ENCODE measurements around the gene DIAPH3.

The DIAPH3 gene

GRCh38 chr13:60155978-60156377 is 7.8 kb downstream of the DIAPH3 start:
- DNase-seq: no peak

- DNase-seq: no peak
Measured at GRCh38 chr13:60152904-60153303, 10.8 kb downstream of the DIAPH3 start.

- DNase-seq: no peak
Measured at GRCh38 chr13:60152114-60152513, 11.6 kb downstream of the DIAPH3 start.

GRCh38 chr13:60150538-60150937 is 13.2 kb downstream of the DIAPH3 start:
- DNase-seq: no peak

- no peak for DNase-seq
Measured at GRCh38 chr13:60148918-60149317, 14.8 kb downstream of the DIAPH3 start.

- no peak for DNase-seq
Measured at GRCh38 chr13:60147361-60147760, 16.4 kb downstream of the DIAPH3 start.

GRCh38 chr13:60146471-60146870 is 17.3 kb downstream of the DIAPH3 start:
- no peak for DNase-seq

- no peak for DNase-seq
Measured at GRCh38 chr13:60143775-60144174, 20.0 kb downstream of the DIAPH3 start.

GRCh38 chr13:60139272-60139671 is 24.5 kb downstream of the DIAPH3 start:
- no peak for DNase-seq

- no peak for DNase-seq
Measured at GRCh38 chr13:60138674-60139073, 25.1 kb downstream of the DIAPH3 start.

- DNase-seq: peak; percentile 7
Measured at GRCh38 chr13:60137911-60138560, 25.7 kb downstream of the DIAPH3 start.

GRCh38 chr13:60135344-60135743 is 28.4 kb downstream of the DIAPH3 start:
- DNase-seq: no peak

- peak; percentile 26 for DNase-seq
Measured at GRCh38 chr13:60134376-60134775, 29.4 kb downstream of the DIAPH3 start.

GRCh38 chr13:60121337-60121687 is 42.4 kb downstream of the DIAPH3 start:
- DNase-seq: peak; percentile 40

GRCh38 chr13:60120617-60121336 is 43.0 kb downstream of the DIAPH3 start:
- DNase-seq: peak; percentile 72

- DNase-seq: peak; percentile 76
Measured at GRCh38 chr13:60118696-60119400, 44.9 kb downstream of the DIAPH3 start.

- DNase-seq: no peak
Measured at GRCh38 chr13:60114499-60115028, 49.2 kb downstream of the DIAPH3 start.

- no peak for DNase-seq
Measured at GRCh38 chr13:60112771-60113170, 51.0 kb downstream of the DIAPH3 start.

- no peak for DNase-seq
Measured at GRCh38 chr13:60111691-60112090, 52.0 kb downstream of the DIAPH3 start.

- no peak for DNase-seq
Measured at GRCh38 chr13:60109285-60109684, 54.4 kb downstream of the DIAPH3 start.

- DNase-seq: peak; percentile 69
Measured at GRCh38 chr13:60108589-60108988, 55.1 kb downstream of the DIAPH3 start.

GRCh38 chr13:60099631-60100420 is 63.9 kb downstream of the DIAPH3 start:
- no peak for DNase-seq

- DNase-seq: no peak
Measured at GRCh38 chr13:60095300-60095699, 68.4 kb downstream of the DIAPH3 start.
